GM12878 (cell line): ENCODE results near the gene MASP1. TPM values are rescaled to one million over a fixed set of nuclear protein-coding genes. Genes with fewer than 3 reads are reported as not detected.

Experiments
- ATAC-seq: fragments of 200-7000 bp; cut with Tn5 transposase; 3 replicates; pipeline ENCODE4 v1.9.1; 2020; ENCODE audit warnings: mild to moderate bottlenecking, moderate library complexity
- BruUV-seq: library from RNA; stranded (reverse); fragments of 400-500 nt; replicated peaks from 2 replicates; lab custom pipeline; 2021; lab: Mats Ljungman, UMichigan
- CTCF ChIA-PET: fragments of 300-600 bp; sonication (Branson Sonifier 250); formaldehyde crosslinking; extraction: SDS; loops from one replicate; lab custom pipeline; 2021; ENCODE audit warnings: inconsistent platforms; lab: Yijun Ruan, JAX
- POLR2A ChIA-PET: fragments of 350-600 bp; formaldehyde crosslinking; extraction: SDS; loops from one replicate; lab custom pipeline; 2021; ENCODE audit warnings: inconsistent platforms; lab: Charles Lee
- RAD21 ChIA-PET: fragments of 300-600 bp; sonication (Branson Sonifier 250); formaldehyde crosslinking; loops from one replicate; lab custom pipeline; 2023; ENCODE audit warnings: antibody characterized with exemption; ENCODE audit not compliant: unreplicated experiment; lab: Charles Lee
- SMC1A ChIA-PET: fragments of 300-600 bp; sonication (Branson Sonifier 250); formaldehyde crosslinking; loops from one replicate; lab custom pipeline; 2023; ENCODE audit not compliant: unreplicated experiment, uncharacterized antibody; lab: Charles Lee
- DNase-seq: peaks from one replicate; pipeline ENCODE4 v3.0.0-alpha.2; 2011; ENCODE audit warnings: low read depth, low spot score
- FAIRE-seq: peaks from 3 replicates; lab custom pipeline; 2011; peaks lifted over from hg19 to GRCh38; lab: Jason Lieb, UNC
- H2AFZ ChIP-seq: 2 replicates; pipeline ENCODE4 v1.6.0; 2011; ENCODE audit warnings: low read depth, low read length, control low read depth; ENCODE audit not compliant: control insufficient read depth
- H3K27ac ChIP-seq: 2 replicates; pipeline ENCODE4 v1.5.1; 2011; ENCODE audit warnings: control low read depth; ENCODE audit not compliant: control insufficient read depth, insufficient read depth
- H3K27me3 ChIP-seq, 2 experiments: replicated peaks in 1 of 2; 2 replicates each; pipeline versions ENCODE4 v1.6.0 to v1.6.1; 2011; ENCODE audit warnings: low read length in 1 of 2; ENCODE audit not compliant: control insufficient read depth in 2 of 2, insufficient read depth in 2 of 2
- H3K36me3 ChIP-seq, 2 experiments: 2 replicates each; pipeline ENCODE4 v1.5.1; 2011; ENCODE audit warnings: low read length in 1 of 2; ENCODE audit not compliant: control insufficient read depth in 2 of 2, insufficient read depth in 2 of 2
- H3K4me1 ChIP-seq: 2 replicates; pipeline ENCODE4 v1.6.1; 2011; ENCODE audit warnings: mild to moderate bottlenecking, low read length, moderate library complexity, mixed read lengths; ENCODE audit not compliant: control insufficient read depth, insufficient read depth
- H3K4me2 ChIP-seq: 2 replicates; pipeline ENCODE4 v1.6.0; 2011; ENCODE audit warnings: control low read depth; ENCODE audit not compliant: control insufficient read depth, insufficient read depth
- H3K4me3 ChIP-seq: fragments of 200-600 bp; sonication (generic); 2 replicates; pipeline ENCODE4 v1.5.1; 2016
- H3K79me2 ChIP-seq: 2 replicates; pipeline ENCODE4 v1.6.0; 2011; ENCODE audit warnings: low read length; ENCODE audit not compliant: control insufficient read depth, insufficient read depth
- H3K9ac ChIP-seq: 2 replicates; pipeline ENCODE4 v1.8.0; 2011; ENCODE audit warnings: low read length, control low read depth, mixed read lengths; ENCODE audit not compliant: control insufficient read depth, insufficient read depth
- H3K9me3 ChIP-seq: replicated peaks from 3 replicates; pipeline ENCODE4 v1.5.1; 2011; ENCODE audit warnings: mild to moderate bottlenecking, low read length; ENCODE audit not compliant: control insufficient read depth, insufficient read depth
- H4K20me1 ChIP-seq: 2 replicates; pipeline ENCODE4 v1.6.0; 2011; ENCODE audit not compliant: control insufficient read depth, insufficient read depth
- ATF7 ChIP-seq: fragments of 450-650 bp; IDR thresholded peaks from 2 replicates; pipeline ENCODE4 v1.6.1; 2016; ENCODE audit warnings: low read depth, mild to moderate bottlenecking
- IRF4 ChIP-seq: IDR thresholded peaks from 2 replicates; pipeline ENCODE4 v1.6.1; 2011; ENCODE audit warnings: low read depth, low read length
- PBX3 ChIP-seq: IDR thresholded peaks from 2 replicates; pipeline ENCODE4 v1.6.1; 2011; ENCODE audit warnings: mild to moderate bottlenecking, low read depth, low read length, moderate library complexity; ENCODE audit not compliant: insufficient replicate concordance
- RELB ChIP-seq: fragments of 450-650 bp; IDR thresholded peaks from 2 replicates; pipeline ENCODE4 v1.6.1; 2017; ENCODE audit warnings: low read depth, mild to moderate bottlenecking, moderate library complexity
- WGBS: methylation state at CpG from one replicate; pipeline ENCODE4 v1.1.6; 2016; ENCODE audit warnings: low lambda C conversion rate; ENCODE audit not compliant: insufficient replicate concordance, insufficient coverage; ENCODE audit errors: missing lambda C conversion rate; 5-methylcytosine and 5-hydroxymethylcytosine counted together
- in situ Hi-C: fragments of 300-500 bp; cut with MboI; formaldehyde crosslinking; loops from 9 replicates; pipeline ENCODE4 v1.14.3; 2018; ENCODE audit warnings: mixed read lengths
- intact Hi-C: fragments of 100-400 bp; cut with micrococcal nuclease; formaldehyde crosslinking; loops from one replicate; pipeline ENCODE4 v1.14.2; 2022; ENCODE audit not compliant: unreplicated experiment
- polyA plus RNA-seq, 11 experiments: library from polyadenylated mRNA; depleted of rRNA in 4 of 11; unstranded in 6 of 11; stranded (reverse) in 5 of 11; fragments of >200 nt; fragmentation: Nextera tagmentation in 4 of 11; fragmentation: Illumina TruSeq in 1 of 11; extraction: Ambion mirVana in 4 of 11; extraction: Trizol in 1 of 11; gene quantifications; 1 replicate in 1 of 11; 2 replicates in 10 of 11; pipeline versions ENCODE4 v1.2.1 to v1.2.3, GENCODE V29; 2011 to 2016; ENCODE audit warnings: inconsistent platforms in 2 of 11, missing spikeins in 2 of 11, low read depth in 1 of 11
- total RNA-seq, 4 experiments: library from RNA; depleted of rRNA in 3 of 4; stranded (reverse); fragments of >200 nt in 3 of 4; fragmentation: Illumina TruSeq in 1 of 4; extraction: Trizol in 1 of 4; gene quantifications; 2 replicates each; pipeline versions ENCODE4 v1.2.1 to v1.2.3, GENCODE V29; 2013 to 2021
- TF ChIP-seq, protein P1 (sequence below): IDR thresholded peaks from 2 replicates; pipeline ENCODE4 v1.6.1; 2011; ENCODE audit warnings: borderline replicate concordance, low read depth, mild to moderate bottlenecking, moderate library complexity, mixed read lengths, low read length; ENCODE audit not compliant: insufficient read depth; ENCODE audit errors: extremely low read length

Gene MASP1
- total and polyA plus RNA-seq, 10 of the 15 experiments (the other 5 are each of a cell fraction or from before 2014, with no cell fraction given): 0.05 TPM; not detected in 9

DNA sequence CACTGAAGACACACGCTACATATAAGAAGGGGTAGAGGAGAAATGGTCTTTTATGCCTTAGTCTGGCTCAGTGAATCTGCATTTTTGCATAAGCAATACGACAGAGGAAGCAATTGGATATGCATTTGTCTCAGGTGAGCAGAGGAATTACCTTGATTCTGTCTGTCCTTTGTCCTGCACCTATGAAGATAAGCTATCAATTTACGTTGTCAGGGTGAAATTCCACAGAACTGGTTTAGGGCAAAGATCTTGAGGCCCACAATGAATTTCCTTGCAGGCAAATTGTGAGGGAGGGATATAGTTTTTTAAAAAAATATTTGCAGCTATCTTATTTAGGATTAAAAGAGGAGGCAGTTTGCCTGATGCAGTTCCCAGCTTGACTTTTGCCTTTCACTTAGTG, 31.6 kb upstream of the MASP1 start:
- ChIA-PET SMC1A (interaction anchor here (1.0 to 10.5 kb wide), 6 partner anchors 14 to 395 kb away, joined by 3 to 231 read pairs (median 3); no protein-coding TSS in a partner anchor), RAD21 (interaction anchor here (8.5 kb wide), 1 partner anchor 356 kb away, joined by 219 read pairs; no protein-coding TSS in a partner anchor), POLR2A (no interaction called here), CTCF (interaction anchor here (1.3 to 12.2 kb wide), 3 partner anchors 44 to 391 kb away, joined by 3 to 519 read pairs (median 5); partner anchors contain the start of gene SST)
- WGBS: 0% methylated on average over 3 of the region's 3 CpGs
- FAIRE-seq (no peak), DNase-seq (no peak), ATAC-seq (no peak)
- no TSS peak for BruUV-seq
- H3K27me3 ChIP-seq: peaks cover 0 to 1% of the 10 kb centered on the region in 2 experiments; a peak in 1 of 4 replicates
- no peak overlapping the region for H3K27ac ChIP-seq
- no peaks in the 10 kb centered on the region for H3K4me1 ChIP-seq
- no peak overlapping the region for H3K9ac ChIP-seq
- H3K9me3 ChIP-seq: no peaks in the 10 kb centered on the region
- no peak overlapping the region for H3K4me3 ChIP-seq
- intact Hi-C loops (no loop called here), in situ Hi-C loops (no loop called here)
- H3K4me2 ChIP-seq: no peak overlapping the region
- H3K79me2 ChIP-seq: no peaks in the 10 kb centered on the region
- no peaks in the 10 kb centered on the region for H4K20me1 ChIP-seq
- no peaks in the 10 kb centered on the region for H3K36me3 ChIP-seq
- H2AFZ ChIP-seq: no peak overlapping the region
- TF ChIP-seq, protein P1, sequence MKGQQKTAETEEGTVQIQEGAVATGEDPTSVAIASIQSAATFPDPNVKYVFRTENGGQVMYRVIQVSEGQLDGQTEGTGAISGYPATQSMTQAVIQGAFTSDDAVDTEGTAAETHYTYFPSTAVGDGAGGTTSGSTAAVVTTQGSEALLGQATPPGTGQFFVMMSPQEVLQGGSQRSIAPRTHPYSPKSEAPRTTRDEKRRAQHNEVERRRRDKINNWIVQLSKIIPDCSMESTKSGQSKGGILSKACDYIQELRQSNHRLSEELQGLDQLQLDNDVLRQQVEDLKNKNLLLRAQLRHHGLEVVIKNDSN: no peak
- TF ChIP-seq PBX3: no peak
- no peak for TF ChIP-seq ATF7
- no peak for TF ChIP-seq RELB
- TF ChIP-seq IRF4: no peak
